G401 (cell line): ENCODE measurements around the gene TMEM41B. TPM values are rescaled to one million over a fixed set of nuclear protein-coding genes. Genes with fewer than 3 reads are reported as not detected.
"Not testable (repeated sequence)": the region's sequence is repeated elsewhere in the genome, so short reads cannot be mapped to it uniquely, and the experiment has no call there.

Experiments
- DNase-seq: peaks from one replicate; pipeline ENCODE4 v3.0.0-alpha.2; 2015; ENCODE audit warnings: low spot score
- in situ Hi-C: cut with HindIII; loops from 2 replicates; pipeline ENCODE4 v1.10.0; 2016; ENCODE audit warnings: low sequenced_read_pairs, mixed read lengths
- total RNA-seq: library from RNA; depleted of rRNA; stranded (reverse); fragments of >200 nt; shearing (Covaris generic); gene quantifications from 2 replicates; pipeline ENCODE4 v1.2.3, GENCODE V29; 2014; rRNA removed

The TMEM41B gene
- total RNA-seq, result 66.2 and 82.8 TPM in 2 replicates

- DNase-seq, result peak; percentile 98
- in situ Hi-C loops, result no loop called here
These were observed at the start of gene TMEM41B for GRCh38 chr11:9314291-9315077. TSS of gene TMEM41B (minus strand) at chr11:9314593. CDS start at chr11:9314441, 152 bp downstream.

- in situ Hi-C loops, result no loop called here
- no peak for DNase-seq
These were observed 48.0 kb upstream of the TMEM41B start for GRCh38 chr11:9362393-9362863.

- DNase-seq, in situ Hi-C loops: not testable (repeated sequence)
These were observed 46.6 kb upstream of the TMEM41B start for GRCh38 chr11:9360862-9361622.

- in situ Hi-C loops, result no loop called here
- DNase-seq, result no peak
These were observed 42.6 kb upstream of the TMEM41B start for GRCh38 chr11:9357041-9357440.

GRCh38 chr11:9351321-9351881, 37.0 kb upstream of the TMEM41B start:
- no peak for DNase-seq
- in situ Hi-C loops, result no loop called here

- DNase-seq, in situ Hi-C loops: not testable (repeated sequence)
These were observed 33.4 kb upstream of the TMEM41B start for GRCh38 chr11:9347779-9348178.

- in situ Hi-C loops, result no loop called here
- DNase-seq, result no peak
These were observed 32.7 kb upstream of the TMEM41B start for GRCh38 chr11:9347100-9347499.

- no peak for DNase-seq
- in situ Hi-C loops, result no loop called here
These were observed 29.8 kb upstream of the TMEM41B start for GRCh38 chr11:9344061-9344680.

GRCh38 chr11:9341638-9342178, 27.3 kb upstream of the TMEM41B start:
- no peak for DNase-seq
- in situ Hi-C loops, result no loop called here

GRCh38 chr11:9332655-9333054, 18.3 kb upstream of the TMEM41B start:
- in situ Hi-C loops, result no loop called here
- DNase-seq, result no peak

GRCh38 chr11:9330387-9331384, 16.3 kb upstream of the TMEM41B start:
- no peak for DNase-seq
- in situ Hi-C loops, result no loop called here

GRCh38 chr11:9320047-9320446, 5.7 kb upstream of the TMEM41B start:
- DNase-seq, result no peak
- in situ Hi-C loops, result no loop called here

GRCh38 chr11:9319377-9320001, 5.1 kb upstream of the TMEM41B start:
- in situ Hi-C loops, DNase-seq: not testable (repeated sequence)

GRCh38 chr11:9318442-9319376, 4.3 kb upstream of the TMEM41B start:
- DNase-seq, in situ Hi-C loops: not testable (repeated sequence)

GRCh38 chr11:9316334-9316733, 1.9 kb upstream of the TMEM41B start:
- in situ Hi-C loops, result no loop called here
- no peak for DNase-seq

- in situ Hi-C loops, result no loop called here
- DNase-seq, result no peak
These were observed 790 bp upstream of the TMEM41B start for GRCh38 chr11:9315078-9315688.
